Fibroblast of skin of right biceps (primary cell): ENCODE results near the gene PNO1.

ENCODE experiments used
- DNase-seq: peaks from one replicate; pipeline ENCODE4 v3.0.0-alpha.2; 2013

Gene PNO1

GRCh38 chr2:68196120-68196716, 38.5 kb downstream of the PNO1 start:
- peak; percentile 39 for DNase-seq

- DNase-seq: no peak
Observed at GRCh38 chr2:68200157-68200787, 42.6 kb downstream of the PNO1 start.

GRCh38 chr2:68203587-68203986, 45.9 kb downstream of the PNO1 start:
- DNase-seq: no peak

- no peak for DNase-seq
Observed at GRCh38 chr2:68206793-68207192, 49.1 kb downstream of the PNO1 start.

GRCh38 chr2:68214381-68214780, 56.7 kb downstream of the PNO1 start:
- DNase-seq: no peak

GRCh38 chr2:68216454-68217310, 59.0 kb downstream of the PNO1 start:
- peak; percentile 71 for DNase-seq

- no peak for DNase-seq
Observed at GRCh38 chr2:68217729-68218128, 60.0 kb downstream of the PNO1 start.

- no peak for DNase-seq
Observed at GRCh38 chr2:68218343-68218901, 60.7 kb downstream of the PNO1 start.

- DNase-seq: no peak
Observed at GRCh38 chr2:68222287-68222686, 64.6 kb downstream of the PNO1 start.

GRCh38 chr2:68223419-68223818, 65.7 kb downstream of the PNO1 start:
- DNase-seq: no peak

GRCh38 chr2:68225119-68225632, 67.5 kb downstream of the PNO1 start:
- DNase-seq: no peak
